H1 (cell line): Measurements from ENCODE around the gene TBPL2. TPM values are rescaled to one million over a fixed set of nuclear protein-coding genes. Genes with fewer than 3 reads are reported as not detected.

ENCODE experiments used
- CTCF ChIA-PET: fragments of 300-600 bp; sonication (Branson Sonifier 250); formaldehyde crosslinking; loops from one replicate; lab custom pipeline; 2021; ENCODE audit not compliant: partially characterized antibody; lab: Charles Lee
- POLR2A ChIA-PET: fragments of 300-600 bp; sonication (Branson Sonifier 250); formaldehyde crosslinking; loops from one replicate; lab custom pipeline; 2021; ENCODE audit warnings: inconsistent platforms; ENCODE audit not compliant: partially characterized antibody; lab: Charles Lee
- DNase-seq, 2 experiments: peaks; one replicate each; pipeline versions ENCODE4 v3.0.0 to v3.0.0-alpha.2; 2010 to 2022; ENCODE audit warnings: low spot score in 2 of 2, low read depth in 1 of 2, mixed read lengths in 1 of 2
- FAIRE-seq: peaks from 2 replicates; lab custom pipeline; 2011; peaks lifted over from hg19 to GRCh38; lab: Jason Lieb, UNC
- H2AFZ ChIP-seq: 2 replicates; pipeline ENCODE4 v1.8.1; 2012; ENCODE audit warnings: low read length, inconsistent platforms
- H2AK5ac ChIP-seq: 2 replicates; pipeline ENCODE4 v1.6.1; 2013; ENCODE audit warnings: low read depth, low read length
- H2BK120ac ChIP-seq: replicated peaks from 2 replicates; pipeline ENCODE3; 2013; ENCODE audit warnings: low read depth, low read length, inconsistent platforms
- H2BK12ac ChIP-seq: 2 replicates; pipeline ENCODE4 v1.6.1; 2013; ENCODE audit warnings: low read depth, low read length
- H2BK15ac ChIP-seq: 2 replicates; pipeline ENCODE4 v1.6.1; 2013; ENCODE audit warnings: low read length
- H2BK20ac ChIP-seq: 2 replicates; pipeline ENCODE4 v1.6.1; 2013; ENCODE audit warnings: low read length
- H2BK5ac ChIP-seq: 2 replicates; pipeline ENCODE4 v1.6.1; 2013; ENCODE audit warnings: low read depth, low read length
- H3K14ac ChIP-seq: 2 replicates; pipeline ENCODE4 v1.6.1; 2013; ENCODE audit warnings: inconsistent platforms; ENCODE audit not compliant: insufficient read length
- H3K18ac ChIP-seq: 2 replicates; pipeline ENCODE4 v1.6.1; 2013; ENCODE audit warnings: low read length; ENCODE audit errors: extremely low read depth
- H3K23ac ChIP-seq: 2 replicates; pipeline ENCODE4 v1.6.1; 2013; ENCODE audit warnings: inconsistent platforms; ENCODE audit not compliant: insufficient read length
- H3K23me2 ChIP-seq: 2 replicates; pipeline ENCODE4 v1.6.1; 2013; ENCODE audit warnings: low read depth, low read length
- H3K27ac ChIP-seq: 2 replicates; pipeline ENCODE4 v1.6.1; 2011; ENCODE audit warnings: low read depth, low read length, inconsistent platforms
- H3K27me3 ChIP-seq, 4 experiments: replicated peaks in 1 of 4; 1 replicate in 1 of 4; 2 replicates in 3 of 4; pipeline versions ENCODE4 v1.6.1 to v1.8.1; 2011 to 2013; ENCODE audit warnings: low read length in 3 of 4, mild to moderate bottlenecking in 3 of 4, inconsistent platforms in 2 of 4, mixed read lengths in 2 of 4, moderate library complexity in 1 of 4; ENCODE audit not compliant: control insufficient read depth in 3 of 4, insufficient read depth in 3 of 4; ENCODE audit errors: extremely low read depth in 1 of 4
- H3K36me3 ChIP-seq, 4 experiments: 2 replicates each; pipeline versions ENCODE4 v1.6.1 to v1.8.1; 2011 to 2013; ENCODE audit warnings: mild to moderate bottlenecking in 4 of 4, low read length in 3 of 4, moderate library complexity in 2 of 4, control low read depth in 1 of 4, inconsistent platforms in 1 of 4; ENCODE audit not compliant: insufficient read depth in 4 of 4, control insufficient read depth in 2 of 4
- H3K4ac ChIP-seq: replicated peaks from 2 replicates; pipeline ENCODE3; 2013; ENCODE audit warnings: low read length, low read depth, mixed read lengths, inconsistent platforms; ENCODE audit not compliant: insufficient read length
- H3K4me1 ChIP-seq, 4 experiments: replicated peaks in 1 of 4; 1 replicate in 1 of 4; 2 replicates in 3 of 4; pipeline versions ENCODE4 v1.6.1 to v1.8.1; 2011 to 2013; ENCODE audit warnings: low read length in 3 of 4, inconsistent platforms in 2 of 4, mixed read lengths in 1 of 4; ENCODE audit not compliant: insufficient read depth in 4 of 4, control insufficient read depth in 3 of 4
- H3K4me2 ChIP-seq, 2 experiments: 2 replicates each; pipeline versions ENCODE4 v1.6.1 to v1.8.1; 2011 to 2013; ENCODE audit warnings: low read depth in 2 of 2, low read length in 2 of 2, control low read depth in 1 of 2, inconsistent platforms in 1 of 2, mild to moderate bottlenecking in 1 of 2; ENCODE audit not compliant: insufficient read depth in 1 of 2
- H3K4me3 ChIP-seq, 4 experiments: fragments of 200-600, 300-600 bp in 1 of 4; sonication (generic), shearing (Covaris generic), sonication (Bioruptor Twin) in 1 of 4; 2 replicates each; pipeline versions ENCODE4 v1.5.1 to v1.8.1; 2011 to 2016; ENCODE audit warnings: low read length in 4 of 4, low read depth in 3 of 4, control low read depth in 2 of 4, inconsistent platforms in 2 of 4, mild to moderate bottlenecking in 2 of 4, mixed read lengths in 1 of 4, moderate library complexity in 1 of 4; ENCODE audit not compliant: insufficient read depth in 2 of 4; ENCODE audit errors: extremely low read depth in 1 of 4
- H3K56ac ChIP-seq: replicated peaks from 2 replicates; pipeline ENCODE3; 2013; ENCODE audit warnings: low read depth, mild to moderate bottlenecking, mixed read lengths, low read length, inconsistent platforms; ENCODE audit not compliant: insufficient read length
- H3K79me1 ChIP-seq: 2 replicates; pipeline ENCODE4 v1.6.1; 2013; ENCODE audit warnings: low read depth, low read length, control low read depth
- H3K79me2 ChIP-seq, 2 experiments: 2 replicates each; pipeline versions ENCODE4 v1.6.1 to v1.8.1; 2012 to 2013; ENCODE audit warnings: low read length in 2 of 2, mild to moderate bottlenecking in 2 of 2, inconsistent platforms in 1 of 2; ENCODE audit not compliant: insufficient read depth in 2 of 2, control insufficient read depth in 1 of 2
- H3K9ac ChIP-seq, 4 experiments: replicated peaks in 1 of 4; 1 replicate in 1 of 4; 2 replicates in 3 of 4; pipeline versions ENCODE4 v1.6.1 to v1.8.1; 2011 to 2013; ENCODE audit warnings: low read depth in 3 of 4, low read length in 3 of 4, control low read depth in 2 of 4, mild to moderate bottlenecking in 2 of 4, moderate library complexity in 2 of 4, inconsistent platforms in 1 of 4; ENCODE audit errors: extremely low read depth in 1 of 4
- H3K9me3 ChIP-seq, 2 experiments: 2 replicates each; pipeline versions ENCODE4 v1.6.1 to v1.8.1; 2012 to 2013; ENCODE audit warnings: mild to moderate bottlenecking in 2 of 2, moderate library complexity in 2 of 2, control low read depth in 1 of 2, inconsistent platforms in 1 of 2, low read depth in 1 of 2, low read length in 1 of 2, mixed read lengths in 1 of 2; ENCODE audit not compliant: insufficient read depth in 2 of 2
- H4K20me1 ChIP-seq, 2 experiments: replicated peaks in 1 of 2; 2 replicates each; pipeline versions ENCODE3 to v1.8.1; 2011 to 2013; ENCODE audit warnings: inconsistent platforms in 2 of 2, low read length in 2 of 2, mild to moderate bottlenecking in 1 of 2; ENCODE audit not compliant: insufficient read depth in 2 of 2, control insufficient read depth in 1 of 2
- H4K5ac ChIP-seq: 2 replicates; pipeline ENCODE4 v1.6.1; 2013; ENCODE audit warnings: low read length, low read depth, mixed read lengths, inconsistent platforms; ENCODE audit not compliant: insufficient read length
- H4K8ac ChIP-seq: 2 replicates; pipeline ENCODE4 v1.8.0; 2013; ENCODE audit warnings: mild to moderate bottlenecking, moderate library complexity, low read length, inconsistent platforms; ENCODE audit not compliant: insufficient read depth; ENCODE audit errors: extremely low read depth
- H4K91ac ChIP-seq: replicated peaks from 2 replicates; pipeline ENCODE3; 2013; ENCODE audit warnings: low read length, mixed read lengths, inconsistent platforms; ENCODE audit not compliant: insufficient read length
- ASH2L ChIP-seq: fragments of 200-600, 300-600 bp; sonication (generic); IDR thresholded peaks from one replicate; pipeline ENCODE4 v1.7.1; 2017; ENCODE audit warnings: low read length
- ATF2 ChIP-seq: IDR thresholded peaks from 2 replicates; pipeline ENCODE4 v1.6.1; 2012; ENCODE audit warnings: low read length, inconsistent platforms
- CEBPB ChIP-seq: IDR thresholded peaks from 2 replicates; pipeline ENCODE4 v1.6.1; 2012; ENCODE audit warnings: low read depth, low read length
- GABPA ChIP-seq: IDR thresholded peaks from 2 replicates; pipeline ENCODE4 v1.6.1; 2011; ENCODE audit warnings: mild to moderate bottlenecking, low read length, moderate library complexity, borderline replicate concordance; ENCODE audit not compliant: insufficient read depth
- HDAC6 ChIP-seq: IDR thresholded peaks from one replicate; pipeline ENCODE4 v1.7.1; 2012; ENCODE audit warnings: low read depth, mild to moderate bottlenecking, inconsistent platforms, low read length, moderate library complexity
- JUN ChIP-seq: IDR thresholded peaks from 2 replicates; pipeline ENCODE4 v1.6.1; 2011; ENCODE audit warnings: low read depth, mild to moderate bottlenecking, improper control_type of control experiment, low read length
- NRF1 ChIP-seq: IDR thresholded peaks from 2 replicates; pipeline ENCODE4 v1.6.1; 2011; ENCODE audit warnings: mild to moderate bottlenecking, low read depth, low read length, improper control_type of control experiment
- RAD21 ChIP-seq, 2 experiments: IDR thresholded peaks in 1 of 2; conservative IDR thresholded peaks in 1 of 2; 2 replicates each; pipeline ENCODE4 v1.6.1; 2011; ENCODE audit warnings: low read depth in 2 of 2, low read length in 2 of 2, improper control_type of control experiment in 1 of 2, inconsistent platforms in 1 of 2, mild to moderate bottlenecking in 1 of 2, moderate library complexity in 1 of 2
- RNF2 ChIP-seq: fragments of 200-900, 300-1000 bp; sonication (generic); IDR thresholded peaks from 2 replicates; pipeline ENCODE4 v1.7.1; 2016; ENCODE audit warnings: borderline replicate concordance, low read depth, mild to moderate bottlenecking, antibody characterized with exemption, low read length; ENCODE audit not compliant: poor library complexity, severe bottlenecking; ENCODE audit errors: missing control alignments
- RXRA ChIP-seq: IDR thresholded peaks from 2 replicates; pipeline ENCODE4 v1.6.1; 2011; ENCODE audit warnings: low read depth, mild to moderate bottlenecking, low read length, moderate library complexity; ENCODE audit not compliant: insufficient read depth
- SP4 ChIP-seq: IDR thresholded peaks from 2 replicates; pipeline ENCODE4 v1.6.1; 2012; ENCODE audit warnings: low read length, inconsistent platforms
- YY1 ChIP-seq: IDR thresholded peaks from 2 replicates; pipeline ENCODE4 v1.6.1; 2011; ENCODE audit warnings: low read depth, mild to moderate bottlenecking, low read length
- WGBS, 2 experiments: shearing (Covaris generic) in 1 of 2; methylation state at CpG; one replicate each; pipeline versions ENCODE4 v1.1.6 to v1.1.7; 2013 to 2015; ENCODE audit warnings: low lambda C conversion rate in 2 of 2, mixed read lengths in 2 of 2, inconsistent platforms in 1 of 2, low coverage in 1 of 2, missing lambda C conversion rate in 1 of 2; ENCODE audit not compliant: insufficient replicate concordance in 2 of 2, insufficient coverage in 1 of 2, insufficient read length in 1 of 2; ENCODE audit errors: extremely low coverage in 1 of 2, missing lambda C conversion rate in 1 of 2; 5-methylcytosine and 5-hydroxymethylcytosine counted together
- polyA plus RNA-seq, 7 experiments: library from polyadenylated mRNA; depleted of rRNA in 3 of 7; stranded (reverse) in 5 of 7; unstranded in 2 of 7; fragments of >200 nt in 5 of 7; fragments of 200-250 nt in 2 of 7; gene quantifications; 1 replicate in 5 of 7; 2 replicates in 1 of 7; 4 replicates in 1 of 7; pipeline versions ENCODE4 v1.2.1 to v1.2.3, GENCODE V29; 2011 to 2013; ENCODE audit warnings: missing spikeins in 2 of 7, mixed read lengths in 2 of 7
- total RNA-seq: library from RNA; stranded (reverse); fragmentation: NEBNext Ultra II Directional; extraction: Animal tissue kit (Norgen Biotek cat#: 25700); gene quantifications from 2 replicates; pipeline ENCODE4 v1.2.1, GENCODE V29; 2021

TBPL2 gene
- total and polyA plus RNA-seq, 2 of the 8 experiments (the other 6 are each of a cell fraction or from before 2014, with no cell fraction given), result 0.03 TPM; not detected in 1

- 91% methylated on average over 3 of the region's 3 CpGs; no CpG with 5 or more reads in 1 of the 2 experiments for WGBS, 2 experiments
- Histone ChIP-seq H4K91ac (no peak overlapping the region), H2AFZ (no peak overlapping the region), H3K4me2 (no peak overlapping the region), H3K9ac (no peak overlapping the region), H3K4me1 (no peaks in the 10 kb centered on the region), H3K18ac (no peak overlapping the region), H2BK20ac (no peak overlapping the region), H2BK5ac (no peak overlapping the region), H3K56ac (no peak overlapping the region), H3K27me3 (no peaks in the 10 kb centered on the region), H3K9me3 (no peaks in the 10 kb centered on the region), H3K4me3 (no peak overlapping the region), H2BK120ac (no peak overlapping the region), H3K36me3 (peaks cover 0 to 23% (median 2%) of the 10 kb centered on the region in 4 experiments; a peak in 5 of 8 replicates), H3K79me2 (no peaks in the 10 kb centered on the region), H4K8ac (no peak overlapping the region), H3K23me2 (no peaks in the 10 kb centered on the region), H3K79me1 (no peaks in the 10 kb centered on the region), H4K5ac (no peak overlapping the region), H2AK5ac (no peak overlapping the region), H4K20me1 (no peaks in the 10 kb centered on the region), H3K4ac (no peak overlapping the region), H3K23ac (no peak overlapping the region), H3K27ac (no peak overlapping the region), H2BK15ac (no peak overlapping the region), H2BK12ac (no peak overlapping the region), H3K14ac (no peak overlapping the region)
- no peak for FAIRE-seq
- CTCF ChIA-PET, result interaction anchor here (0.6 to 4.0 kb wide), 3 partner anchors 9 to 165 kb away, joined by 3 to 32 read pairs (median 14); no protein-coding TSS in a partner anchor
- no peak for DNase-seq
- POLR2A ChIA-PET, result interaction anchor here (1.8 kb wide), 1 partner anchor 12 kb away, joined by 6 read pairs; no protein-coding TSS in a partner anchor
- no peak for TF ChIP-seq GABPA
- TF ChIP-seq SP4, result no peak
- TF ChIP-seq NRF1, result no peak
- TF ChIP-seq ATF2, result no peak
- TF ChIP-seq RNF2, result no peak
- no peak for TF ChIP-seq CEBPB
- no peak for TF ChIP-seq ASH2L
- TF ChIP-seq RXRA, result no peak
- TF ChIP-seq YY1, result no peak
- TF ChIP-seq HDAC6, result no peak
- TF ChIP-seq JUN, result no peak
- TF ChIP-seq RAD21 (IDR thresholded peaks at IDR 0.05 in 1 of 2, conservative IDR thresholded peaks at IDR 0.05 in 1 of 2; ENCODE audit: low read depth in 2 of 2, low read length in 2 of 2), result no peak
Observed at GRCh38 chr14:55366271-55366670, 74.1 kb downstream of the TBPL2 start.
